Right lobe of liver (tissue), 4 donors: Measurements from ENCODE around the gene SEMA3B.

Source experiments
- POLR2A ChIP-seq: fragments of 450-650 bp; IDR thresholded peaks from one replicate; pipeline ENCODE4 v1.6.1; 2017; ENCODE audit warnings: antibody characterized with exemption, mild to moderate bottlenecking
- TF ChIP-seq, protein P1 (sequence below), 4 donors: fragments of 200-600 bp in 3 of 4; fragments of 450-650 bp in 1 of 4; IDR thresholded peaks; one replicate each; pipeline versions ENCODE4 v1.5.1 to v1.8.0; 2016 to 2022; ENCODE audit warnings: antibody characterized with exemption in 4 of 4, mild to moderate bottlenecking in 2 of 4
- donor health status: DM: no; HTN: no; CAD: no.
- donor health status: DM: no; HTN: no; CAD: no.
- donor health status: DM: no; HTN: yes; CAD: no.

GRCh38 chr3:50259432-50260026 is 9.4 kb upstream of the SEMA3B start:
- TF ChIP-seq, protein P1, sequence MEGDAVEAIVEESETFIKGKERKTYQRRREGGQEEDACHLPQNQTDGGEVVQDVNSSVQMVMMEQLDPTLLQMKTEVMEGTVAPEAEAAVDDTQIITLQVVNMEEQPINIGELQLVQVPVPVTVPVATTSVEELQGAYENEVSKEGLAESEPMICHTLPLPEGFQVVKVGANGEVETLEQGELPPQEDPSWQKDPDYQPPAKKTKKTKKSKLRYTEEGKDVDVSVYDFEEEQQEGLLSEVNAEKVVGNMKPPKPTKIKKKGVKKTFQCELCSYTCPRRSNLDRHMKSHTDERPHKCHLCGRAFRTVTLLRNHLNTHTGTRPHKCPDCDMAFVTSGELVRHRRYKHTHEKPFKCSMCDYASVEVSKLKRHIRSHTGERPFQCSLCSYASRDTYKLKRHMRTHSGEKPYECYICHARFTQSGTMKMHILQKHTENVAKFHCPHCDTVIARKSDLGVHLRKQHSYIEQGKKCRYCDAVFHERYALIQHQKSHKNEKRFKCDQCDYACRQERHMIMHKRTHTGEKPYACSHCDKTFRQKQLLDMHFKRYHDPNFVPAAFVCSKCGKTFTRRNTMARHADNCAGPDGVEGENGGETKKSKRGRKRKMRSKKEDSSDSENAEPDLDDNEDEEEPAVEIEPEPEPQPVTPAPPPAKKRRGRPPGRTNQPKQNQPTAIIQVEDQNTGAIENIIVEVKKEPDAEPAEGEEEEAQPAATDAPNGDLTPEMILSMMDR (IDR thresholded peaks at IDR 0.05) = no peak
- no peak for TF ChIP-seq POLR2A
